ENCODE results near the gene TOP2A. TPM values are rescaled to one million over a fixed set of nuclear protein-coding genes. Genes with fewer than 3 reads are reported as not detected.

Gene TOP2A
- total RNA-seq, 1 experiment from 2014 or later, result 131 TPM

DNA sequence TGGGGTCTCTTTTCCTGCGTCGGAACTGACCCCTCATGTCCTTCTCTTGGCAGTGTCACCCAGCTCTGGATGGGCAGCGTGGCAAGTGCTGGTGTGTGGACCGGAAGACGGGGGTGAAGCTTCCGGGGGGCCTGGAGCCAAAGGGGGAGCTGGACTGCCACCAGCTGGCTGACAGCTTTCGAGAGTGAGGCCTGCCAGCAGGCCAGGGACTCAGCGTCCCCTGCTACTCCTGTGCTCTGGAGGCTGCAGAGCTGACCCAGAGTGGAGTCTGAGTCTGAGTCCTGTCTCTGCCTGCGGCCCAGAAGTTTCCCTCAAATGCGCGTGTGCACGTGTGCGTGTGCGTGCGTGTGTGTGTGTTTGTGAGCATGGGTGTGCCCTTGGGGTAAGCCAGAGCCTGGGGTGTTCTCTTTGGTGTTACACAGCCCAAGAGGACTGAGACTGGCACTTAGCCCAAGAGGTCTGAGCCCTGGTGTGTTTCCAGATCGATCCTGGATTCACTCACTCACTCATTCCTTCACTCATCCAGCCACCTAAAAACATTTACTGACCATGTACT lies 38.8 kb upstream of the TOP2A start:
- no peak for DNase-seq (ENCODE audit: low read depth)
- in situ Hi-C loops (cut with HindIII; ENCODE audit: low pct_unique_long_range_greater_than_20kb, low sequenced_read_pairs), result no loop called here

DNA sequence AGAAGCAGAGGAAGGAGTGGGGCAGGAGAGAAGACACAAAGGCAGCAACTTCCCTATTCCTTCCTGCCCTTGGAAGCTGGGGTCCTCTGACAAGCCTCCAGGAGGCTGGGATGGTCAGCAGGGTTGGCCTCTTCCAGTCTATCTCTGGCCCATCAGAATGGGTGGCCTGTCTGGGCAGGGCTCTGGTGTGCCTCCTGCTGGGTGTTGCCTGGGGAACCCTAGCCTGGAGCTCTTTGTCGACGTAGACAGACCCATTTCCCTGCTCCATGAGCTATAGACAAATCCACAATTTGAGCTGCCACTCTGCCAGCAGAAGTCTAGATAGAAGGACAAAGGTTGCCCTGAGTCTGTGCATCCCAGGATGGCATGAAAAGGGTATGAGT lies 36.9 kb upstream of the TOP2A start:
- in situ Hi-C loops (cut with HindIII; ENCODE audit: low pct_unique_long_range_greater_than_20kb, low sequenced_read_pairs), result no loop called here
- DNase-seq (ENCODE audit: low read depth), result no peak

DNA sequence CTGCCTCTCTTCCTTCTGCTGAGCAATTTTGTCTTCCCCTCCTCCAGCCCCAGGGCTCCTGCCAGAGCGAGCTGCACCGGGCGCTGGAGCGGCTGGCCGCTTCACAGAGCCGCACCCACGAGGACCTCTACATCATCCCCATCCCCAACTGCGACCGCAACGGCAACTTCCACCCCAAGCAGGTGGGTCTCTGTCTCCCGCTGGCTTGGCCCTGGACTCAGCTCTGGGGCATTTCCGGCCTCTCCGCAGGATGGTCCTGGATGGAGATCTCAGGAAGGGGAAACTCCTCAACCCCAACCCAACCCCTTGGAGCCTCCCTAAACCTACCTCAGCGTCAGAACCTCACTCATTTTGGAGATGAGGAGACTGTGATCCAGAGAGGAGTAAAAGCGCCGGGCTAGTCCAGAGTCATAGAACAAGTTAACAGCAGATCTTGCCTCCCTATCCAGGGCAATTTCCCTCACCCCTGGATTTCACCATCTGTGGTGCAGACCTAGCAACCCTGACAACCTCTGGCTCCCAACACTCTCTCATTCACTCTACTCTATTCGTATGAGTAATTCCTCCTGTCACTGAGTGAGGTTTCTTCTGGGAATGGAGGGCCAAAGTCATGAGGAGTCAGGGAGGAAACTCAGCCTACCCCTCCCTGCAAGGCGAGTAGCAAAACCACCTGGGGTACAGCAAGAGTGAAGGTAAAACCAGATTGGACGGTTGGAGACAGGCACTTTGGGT lies 36.4 kb upstream of the TOP2A start:
- in situ Hi-C loops (cut with HindIII; ENCODE audit: low pct_unique_long_range_greater_than_20kb, low sequenced_read_pairs), result no loop called here
- DNase-seq (ENCODE audit: low read depth), result no peak

DNA sequence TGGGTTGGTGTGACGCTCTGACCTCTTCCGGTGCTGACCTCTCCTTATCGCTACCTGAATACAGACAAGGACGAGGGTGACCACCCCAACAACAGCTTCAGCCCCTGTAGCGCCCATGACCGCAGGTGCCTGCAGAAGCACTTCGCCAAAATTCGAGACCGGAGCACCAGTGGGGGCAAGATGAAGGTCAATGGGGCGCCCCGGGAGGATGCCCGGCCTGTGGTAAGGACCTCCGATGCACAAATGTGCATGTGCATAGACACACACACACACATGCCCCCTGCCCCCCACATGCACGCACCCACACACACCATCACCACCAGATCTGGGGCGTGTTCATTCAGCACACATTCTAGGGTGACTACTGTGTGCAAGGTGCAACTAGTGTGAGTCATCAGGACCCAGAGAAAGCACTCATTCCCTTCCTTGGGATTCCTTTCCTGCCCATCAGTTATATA lies 35.3 kb upstream of the TOP2A start:
- no peak for DNase-seq (ENCODE audit: low read depth)
- in situ Hi-C loops (cut with HindIII; ENCODE audit: low pct_unique_long_range_greater_than_20kb, low sequenced_read_pairs), result no loop called here

DNA sequence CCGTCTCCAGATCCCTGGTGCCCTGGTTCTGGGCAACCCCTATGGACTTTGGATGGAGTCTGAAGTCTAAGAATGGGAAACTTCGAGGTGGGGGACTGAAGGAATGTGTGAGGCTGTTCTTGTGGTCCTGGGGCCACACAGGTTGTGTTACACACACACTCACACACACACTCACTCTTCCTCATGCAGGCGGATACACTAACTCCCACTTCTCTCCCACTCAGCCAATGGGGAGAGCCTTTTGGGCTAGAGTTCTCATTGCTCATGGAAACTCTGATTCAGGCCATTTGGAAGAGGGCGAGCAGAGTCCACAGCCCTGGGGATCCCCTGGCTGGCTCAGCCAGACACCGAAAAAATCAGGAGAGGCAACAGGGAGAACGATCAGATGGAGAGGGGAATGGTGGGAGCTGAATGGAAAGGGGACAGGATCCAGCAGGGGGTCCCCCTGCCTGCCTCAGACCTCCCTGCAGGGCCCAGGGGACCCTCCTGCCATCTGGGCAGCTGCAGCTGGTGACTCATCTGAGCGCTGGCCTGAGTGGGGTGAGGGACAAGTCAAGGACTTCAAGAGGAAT lies 34.6 kb upstream of the TOP2A start:
- peak; percentile 33 for DNase-seq (ENCODE audit: low read depth)
- in situ Hi-C loops (cut with HindIII; ENCODE audit: low pct_unique_long_range_greater_than_20kb, low sequenced_read_pairs), result no loop called here

DNA sequence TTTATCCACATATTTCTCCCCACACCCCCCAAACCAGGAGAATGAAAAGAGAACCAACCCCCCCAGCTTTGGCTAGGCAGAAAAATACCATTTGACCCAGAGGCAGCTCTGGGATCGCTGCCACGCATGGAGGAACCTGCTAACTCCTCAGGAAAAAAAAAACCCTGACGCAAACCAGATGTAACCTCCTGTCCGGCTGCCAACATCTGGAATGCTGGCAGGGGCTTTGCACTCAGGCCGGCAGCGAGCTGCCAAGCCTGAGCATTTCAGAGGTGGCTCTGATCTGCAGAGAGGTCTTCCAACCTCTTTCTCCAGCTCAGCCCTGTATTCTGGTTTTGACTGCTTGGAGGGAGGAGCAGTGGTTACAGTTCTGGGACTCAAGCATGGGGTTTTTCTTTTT lies 33.7 kb upstream of the TOP2A start:
- in situ Hi-C loops (cut with HindIII; ENCODE audit: low pct_unique_long_range_greater_than_20kb, low sequenced_read_pairs), result no loop called here
- no peak for DNase-seq (ENCODE audit: low read depth)

DNA sequence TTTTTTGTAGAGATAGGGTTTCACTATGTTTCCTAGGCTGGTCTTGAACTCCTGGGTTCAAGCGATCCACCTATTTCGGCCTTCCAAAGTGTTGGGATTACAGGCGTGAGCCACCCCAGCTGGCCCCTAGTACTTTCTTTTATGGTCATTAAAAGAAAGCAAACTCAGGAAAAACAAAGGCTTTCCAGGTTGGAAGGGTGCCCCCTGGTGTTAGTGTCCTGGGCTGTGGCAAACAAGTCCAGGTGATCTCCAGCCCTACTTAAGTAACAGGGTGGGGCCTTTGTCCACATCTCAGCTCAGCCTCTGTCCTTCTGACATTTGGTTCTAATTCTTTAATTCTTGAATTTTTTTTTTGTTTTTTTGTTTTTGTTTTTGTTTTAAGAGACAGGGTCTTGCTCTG lies 32.5 kb upstream of the TOP2A start:
- in situ Hi-C loops (cut with HindIII; ENCODE audit: low pct_unique_long_range_greater_than_20kb, low sequenced_read_pairs), result no loop called here
- DNase-seq (ENCODE audit: low read depth), result peak; percentile 39

DNA sequence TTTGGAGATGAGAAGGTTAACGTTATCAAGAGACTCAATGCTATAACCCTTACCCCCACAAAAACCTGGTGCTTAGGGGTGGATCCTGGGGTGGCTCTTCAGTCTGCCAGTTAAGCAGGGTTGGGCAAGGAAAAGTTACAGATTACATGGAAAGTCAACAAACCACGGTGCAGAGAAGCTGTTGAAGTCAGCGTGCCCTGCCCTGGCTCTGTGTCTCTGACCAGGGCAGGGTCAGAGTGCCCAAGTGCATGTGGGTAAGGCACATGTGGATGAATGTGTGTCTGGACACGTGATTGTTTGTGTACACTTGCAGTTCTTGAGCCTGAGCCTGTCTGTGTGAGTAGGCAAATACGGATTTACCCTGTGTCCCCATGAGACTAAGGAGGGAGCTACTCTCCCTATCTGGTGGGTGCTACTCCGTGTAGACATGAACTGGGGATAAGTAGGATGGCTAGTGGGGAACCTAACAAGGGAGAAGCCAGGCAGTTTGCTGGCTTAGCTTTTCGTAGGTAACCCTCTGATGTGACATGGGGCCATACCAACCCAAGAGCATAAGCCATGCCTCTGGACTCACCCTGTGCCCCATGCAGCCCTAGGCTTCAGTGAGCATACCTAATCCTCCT lies 31.1 kb upstream of the TOP2A start:
- DNase-seq (ENCODE audit: low read depth), result peak; percentile 95
- in situ Hi-C loops (cut with HindIII; ENCODE audit: low pct_unique_long_range_greater_than_20kb, low sequenced_read_pairs), result no loop called here

DNA sequence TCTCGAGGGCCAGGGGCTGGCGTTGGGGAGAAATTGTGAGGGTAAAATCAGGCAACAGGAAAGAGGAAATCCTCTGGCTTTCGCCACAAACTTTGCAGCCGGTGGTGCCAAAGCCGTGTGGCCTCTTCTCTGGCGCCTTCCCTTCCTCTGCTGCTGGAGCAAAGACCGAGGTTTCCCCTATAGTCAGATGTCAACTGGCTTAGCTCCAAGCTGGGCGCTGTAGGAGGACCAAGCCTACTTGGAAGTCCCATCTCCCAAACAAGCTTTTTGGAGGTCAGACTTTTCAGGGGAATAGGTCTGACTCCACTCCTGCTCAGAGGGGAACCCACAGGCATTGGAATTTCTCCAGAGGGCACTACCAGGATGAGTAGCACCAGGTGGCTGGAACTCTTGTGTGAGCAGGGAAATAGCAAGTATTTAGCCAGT lies 30.5 kb upstream of the TOP2A start:
- in situ Hi-C loops (cut with HindIII; ENCODE audit: low pct_unique_long_range_greater_than_20kb, low sequenced_read_pairs), result no loop called here

DNA sequence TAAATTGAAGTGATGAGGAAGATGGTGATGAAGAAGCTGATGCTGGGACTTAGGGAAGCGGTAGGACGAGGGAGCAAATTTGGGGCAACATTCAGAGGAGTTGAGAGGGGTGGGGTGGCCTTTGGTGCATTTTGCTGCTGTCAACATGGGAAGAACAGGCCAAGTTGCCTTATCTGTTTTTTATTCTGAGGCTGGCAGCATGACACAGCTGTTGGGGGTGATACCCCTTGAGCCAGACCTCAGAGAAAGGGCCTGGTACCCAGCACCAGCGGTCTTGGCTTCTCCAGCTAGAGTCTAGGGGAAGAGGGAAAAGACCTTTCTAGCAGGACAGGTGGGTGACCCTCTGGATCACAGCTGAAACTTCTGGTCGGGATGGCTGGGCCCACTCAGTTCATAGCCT lies 30.1 kb upstream of the TOP2A start:
- DNase-seq (ENCODE audit: low read depth), result no peak
- in situ Hi-C loops (cut with HindIII; ENCODE audit: low pct_unique_long_range_greater_than_20kb, low sequenced_read_pairs), result no loop called here

More for the DNA sequence above, 30.5 kb upstream of the TOP2A start:
- DNase-seq (ENCODE audit: low read depth), result no peak

DNA sequence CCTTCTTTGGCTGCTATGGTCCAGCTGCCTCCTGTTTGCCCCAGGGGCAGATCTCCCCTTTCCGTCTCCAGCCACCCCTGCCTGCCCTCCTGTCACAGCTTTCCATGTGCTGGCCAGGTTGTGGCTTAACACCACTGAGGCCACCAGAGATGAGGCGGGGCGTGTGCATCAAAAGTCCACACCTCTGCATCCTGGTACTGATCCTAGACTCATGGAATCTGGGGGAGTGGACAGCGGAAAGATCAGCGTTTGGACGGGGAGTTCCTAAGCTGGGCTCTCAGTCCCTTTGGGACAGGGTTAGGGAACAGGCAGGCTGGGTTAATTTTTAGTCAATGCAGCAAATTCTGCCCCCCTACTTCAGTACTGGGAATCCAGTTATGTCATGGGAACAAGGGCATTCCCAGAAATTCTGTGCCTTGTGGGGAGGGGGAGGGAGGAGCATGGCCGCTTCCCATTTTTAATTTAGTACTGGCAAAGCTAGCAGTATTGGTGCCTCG lies 29.5 kb upstream of the TOP2A start:
- DNase-seq (ENCODE audit: low read depth), result no peak
- in situ Hi-C loops (cut with HindIII; ENCODE audit: low pct_unique_long_range_greater_than_20kb, low sequenced_read_pairs), result no loop called here

DNA sequence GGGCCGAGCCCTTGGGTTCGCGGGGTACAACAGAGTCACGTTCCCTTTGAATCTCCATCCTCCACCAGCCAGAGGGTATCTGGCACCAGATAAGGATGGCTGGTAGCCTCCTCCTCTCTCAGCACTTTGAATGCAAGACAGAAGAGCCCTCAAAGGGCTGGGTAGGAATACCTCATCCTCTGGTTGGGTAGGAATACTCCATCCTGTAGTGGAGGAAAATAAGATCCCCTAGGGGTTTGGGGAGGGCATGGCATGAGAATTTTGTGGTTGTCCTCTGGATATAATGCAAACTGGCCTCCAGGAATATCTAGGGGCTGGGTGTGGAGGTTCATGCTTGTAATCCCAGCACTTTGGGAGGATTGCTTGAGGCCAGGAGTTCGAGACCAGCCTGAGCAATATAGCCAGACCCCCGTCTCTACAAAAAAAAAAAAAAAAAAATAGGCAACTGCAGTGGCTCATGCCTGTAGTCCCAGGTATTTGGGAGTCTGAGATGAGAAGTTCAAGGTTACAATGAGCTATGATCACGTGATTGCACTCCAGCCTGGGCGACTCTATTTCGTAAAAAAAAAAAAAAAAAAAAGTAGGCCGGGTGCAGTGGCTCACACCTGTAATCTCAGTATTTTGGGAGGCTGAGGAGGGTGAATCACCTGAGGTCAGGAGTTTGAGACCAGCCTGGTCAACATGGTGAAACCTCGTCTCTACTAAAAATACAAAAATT lies 28.2 kb upstream of the TOP2A start:
- no peak for DNase-seq (ENCODE audit: low read depth)
- in situ Hi-C loops (cut with HindIII; ENCODE audit: low pct_unique_long_range_greater_than_20kb, low sequenced_read_pairs), result no loop called here

DNA sequence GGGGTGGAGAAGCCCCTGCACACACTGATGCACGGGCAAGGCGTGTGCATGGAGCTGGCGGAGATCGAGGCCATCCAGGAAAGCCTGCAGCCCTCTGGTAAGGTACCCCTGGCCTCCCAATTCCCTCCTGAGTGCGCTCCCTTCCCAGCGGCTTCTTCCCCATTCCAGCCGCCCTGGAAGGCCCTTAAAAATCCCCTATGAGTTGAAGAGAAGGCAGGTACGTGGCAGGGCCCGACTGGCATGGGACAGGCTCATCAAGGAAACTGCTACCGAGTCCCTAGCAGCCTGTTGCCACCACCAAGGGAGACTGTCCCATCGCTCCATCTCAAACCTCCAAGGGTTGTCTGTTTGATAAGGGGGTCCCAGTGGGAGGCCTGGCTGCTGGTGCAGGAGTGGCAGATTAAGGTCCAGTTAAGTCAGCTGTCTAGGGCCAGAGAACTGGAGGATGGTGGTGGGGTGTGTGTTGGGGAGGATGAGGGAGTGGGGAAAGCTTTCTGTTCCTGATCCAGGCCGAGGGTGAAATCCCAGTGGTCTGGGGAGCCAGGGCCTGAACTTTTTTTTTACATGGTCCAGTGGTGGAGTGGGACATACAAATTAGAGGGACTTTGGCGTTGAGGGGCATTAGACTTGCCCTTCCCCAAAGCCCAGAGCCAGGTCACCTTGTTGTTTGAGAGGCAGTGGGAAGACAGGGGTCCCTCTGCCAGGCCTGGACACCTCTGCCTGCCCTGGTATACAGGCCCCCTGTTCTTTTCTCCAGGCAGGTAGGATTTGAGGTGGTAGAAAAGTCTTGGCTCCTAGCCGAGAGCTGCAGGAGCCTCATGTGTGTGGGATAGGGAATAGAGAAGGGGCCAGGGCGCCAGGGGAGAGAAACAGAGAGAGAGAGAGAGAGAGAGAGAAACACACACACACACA lies 26.5 kb upstream of the TOP2A start:
- peak; percentile 71 for DNase-seq (ENCODE audit: low read depth)
- in situ Hi-C loops (cut with HindIII; ENCODE audit: low pct_unique_long_range_greater_than_20kb, low sequenced_read_pairs), result no loop called here

DNA sequence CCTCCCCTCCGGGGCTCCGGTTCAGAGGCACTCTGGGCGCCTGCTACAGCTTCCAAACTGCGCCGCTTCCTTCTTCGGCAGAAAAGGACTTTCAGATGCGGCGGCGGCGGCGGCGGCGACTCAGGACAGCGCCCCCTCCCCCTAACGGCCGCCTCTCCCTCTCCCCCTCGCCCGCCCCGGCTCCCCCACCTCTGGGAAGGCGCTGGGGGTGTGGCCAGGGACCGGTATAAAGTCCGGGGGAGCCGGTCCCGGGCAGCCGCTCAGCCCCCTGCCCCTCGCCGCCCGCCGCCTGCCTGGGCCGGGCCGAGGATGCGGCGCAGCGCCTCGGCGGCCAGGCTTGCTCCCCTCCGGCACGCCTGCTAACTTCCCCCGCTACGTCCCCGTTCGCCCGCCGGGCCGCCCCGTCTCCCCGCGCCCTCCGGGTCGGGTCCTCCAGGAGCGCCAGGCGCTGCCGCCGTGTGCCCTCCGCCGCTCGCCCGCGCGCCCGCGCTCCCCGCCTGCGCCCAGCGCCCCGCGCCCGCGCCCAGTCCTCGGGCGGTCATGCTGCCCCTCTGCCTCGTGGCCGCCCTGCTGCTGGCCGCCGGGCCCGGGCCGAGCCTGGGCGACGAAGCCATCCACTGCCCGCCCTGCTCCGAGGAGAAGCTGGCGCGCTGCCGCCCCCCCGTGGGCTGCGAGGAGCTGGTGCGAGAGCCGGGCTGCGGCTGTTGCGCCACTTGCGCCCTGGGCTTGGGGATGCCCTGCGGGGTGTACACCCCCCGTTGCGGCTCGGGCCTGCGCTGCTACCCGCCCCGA lies 25.7 kb upstream of the TOP2A start, which contains the start of gene IGFBP4:
IGFBP4 (plus strand) TSS at position 255 of the 792 bp plus-strand sequence; CDS start at position 541, 286 bp downstream.
- peak; percentile 71 for DNase-seq (ENCODE audit: low read depth)

DNA sequence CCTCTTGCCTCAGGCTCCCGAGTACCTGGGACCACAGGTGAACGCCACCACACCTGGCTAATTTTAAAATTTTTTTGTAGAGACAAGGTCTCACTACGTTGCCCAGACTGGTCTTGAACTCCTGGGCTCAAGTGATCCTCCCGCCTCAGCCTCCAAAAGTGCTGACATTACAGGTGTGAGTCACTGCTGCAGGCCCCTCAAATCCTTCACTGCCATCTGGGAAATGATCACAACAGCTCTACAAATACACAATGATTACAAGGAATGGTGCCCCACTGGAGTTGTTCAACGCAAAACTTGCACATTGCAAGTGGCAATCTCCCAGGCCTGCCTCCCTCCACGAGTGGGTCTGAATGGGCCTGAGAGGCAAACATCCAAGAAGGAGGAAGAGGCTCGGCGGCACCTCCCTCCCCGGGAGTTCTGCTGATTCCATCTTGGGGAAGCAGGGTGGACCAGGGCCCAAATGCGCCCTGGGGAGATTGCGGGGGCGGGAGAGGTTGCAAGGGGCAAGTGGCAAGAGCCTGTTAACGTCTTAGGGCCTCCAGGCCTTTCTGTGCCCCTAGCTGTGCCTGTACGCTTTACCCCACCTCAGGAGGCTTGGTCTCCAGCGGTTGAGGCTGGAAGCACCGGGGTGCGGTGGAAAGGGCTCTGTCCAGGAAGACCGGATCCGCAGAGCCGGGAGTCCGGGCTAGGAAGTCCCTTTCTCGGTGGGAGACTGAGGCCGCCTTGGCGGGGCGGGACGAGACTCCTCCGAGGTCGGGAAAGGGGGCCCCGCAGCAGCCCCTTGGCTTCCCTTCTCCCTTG lies 24.9 kb upstream of the TOP2A start:
- in situ Hi-C loops (cut with HindIII; ENCODE audit: low pct_unique_long_range_greater_than_20kb, low sequenced_read_pairs), result no loop called here
- DNase-seq (ENCODE audit: low read depth), result peak; percentile 55

More for the DNA sequence above, 25.7 kb upstream of the TOP2A start, which contains the start of gene IGFBP4:
- in situ Hi-C loops (cut with HindIII; ENCODE audit: low pct_unique_long_range_greater_than_20kb, low sequenced_read_pairs), result no loop called here

DNA sequence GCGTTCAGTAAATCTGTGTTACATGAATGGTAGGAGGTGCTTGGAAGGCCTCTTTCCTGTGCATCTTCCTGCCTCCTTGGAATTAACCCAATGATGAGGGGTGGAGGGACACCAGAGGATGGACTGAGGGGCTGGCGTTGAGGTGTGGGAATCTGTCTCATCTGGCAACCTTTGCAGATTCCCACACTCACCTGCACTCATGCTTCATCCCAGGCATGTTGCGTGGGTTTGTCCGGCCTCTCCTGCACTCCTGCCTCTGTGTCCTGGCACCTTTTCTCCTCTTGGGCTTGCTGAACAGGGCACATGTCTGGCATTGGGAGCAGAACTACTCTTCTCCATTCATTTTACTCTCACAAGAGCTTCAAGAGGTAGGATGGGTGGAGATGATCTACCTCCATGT lies 22.5 kb upstream of the TOP2A start:
- no peak for DNase-seq (ENCODE audit: low read depth)
- in situ Hi-C loops (cut with HindIII; ENCODE audit: low pct_unique_long_range_greater_than_20kb, low sequenced_read_pairs), result no loop called here
